ENCODE results near the gene CCAR1.

DNA sequence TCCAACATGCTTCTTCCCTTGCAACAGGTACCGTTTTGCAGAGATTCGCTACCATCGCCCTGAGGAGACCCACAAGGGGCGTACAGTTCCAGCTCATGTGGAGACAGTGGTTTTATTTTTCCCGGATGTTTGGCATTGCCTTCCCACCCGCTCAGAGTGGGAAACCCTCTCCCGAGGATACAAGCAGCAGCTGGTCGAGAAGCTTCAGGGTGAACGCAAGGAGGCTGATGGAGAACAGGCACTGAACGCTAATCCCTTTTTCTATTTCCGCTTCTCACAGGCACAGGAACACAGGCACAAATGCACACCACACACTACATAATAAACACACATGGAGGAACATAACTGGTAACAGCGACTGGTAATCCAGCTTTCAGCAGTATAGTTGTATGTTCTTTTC, 35.2 kb downstream of the CCAR1 start:
- no peak for TF ChIP-seq ELF4 (IDR thresholded peaks at IDR 0.05)
- TF ChIP-seq, protein P1, sequence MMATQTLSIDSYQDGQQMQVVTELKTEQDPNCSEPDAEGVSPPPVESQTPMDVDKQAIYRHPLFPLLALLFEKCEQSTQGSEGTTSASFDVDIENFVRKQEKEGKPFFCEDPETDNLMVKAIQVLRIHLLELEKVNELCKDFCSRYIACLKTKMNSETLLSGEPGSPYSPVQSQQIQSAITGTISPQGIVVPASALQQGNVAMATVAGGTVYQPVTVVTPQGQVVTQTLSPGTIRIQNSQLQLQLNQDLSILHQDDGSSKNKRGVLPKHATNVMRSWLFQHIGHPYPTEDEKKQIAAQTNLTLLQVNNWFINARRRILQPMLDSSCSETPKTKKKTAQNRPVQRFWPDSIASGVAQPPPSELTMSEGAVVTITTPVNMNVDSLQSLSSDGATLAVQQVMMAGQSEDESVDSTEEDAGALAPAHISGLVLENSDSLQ (IDR thresholded peaks at IDR 0.05) = no peak
- no peak for TF ChIP-seq TARDBP (IDR thresholded peaks at IDR 0.05)
- TF ChIP-seq SUZ12 (IDR thresholded peaks at IDR 0.05) = no peak
- TF ChIP-seq FOXM1 (IDR thresholded peaks at IDR 0.05; ENCODE audit: borderline replicate concordance) = no peak
- TF ChIP-seq SP1 (IDR thresholded peaks at IDR 0.05) = no peak
- no peak for TF ChIP-seq NFRKB (IDR thresholded peaks at IDR 0.05)

Data from HEK293T (cell line).